Suppressor macrophage treated with lipopolysaccharide for 4 hours (primary cell): ENCODE measurements around the gene RBM38.
"Not testable (repeated sequence)": the region's sequence is repeated elsewhere in the genome, so short reads cannot be mapped to it uniquely, and the experiment has no call there.

ENCODE experiments used
- DNase-seq: peaks from one replicate; pipeline ENCODE4 v3.0.0-alpha.2; 2020

Gene RBM38

GRCh38 chr20:57421253-57422220, 30.3 kb downstream of the RBM38 start:
- DNase-seq, result no peak

- DNase-seq, result no peak
These were observed 31.1 kb downstream of the RBM38 start for GRCh38 chr20:57422254-57422653.

DNA sequence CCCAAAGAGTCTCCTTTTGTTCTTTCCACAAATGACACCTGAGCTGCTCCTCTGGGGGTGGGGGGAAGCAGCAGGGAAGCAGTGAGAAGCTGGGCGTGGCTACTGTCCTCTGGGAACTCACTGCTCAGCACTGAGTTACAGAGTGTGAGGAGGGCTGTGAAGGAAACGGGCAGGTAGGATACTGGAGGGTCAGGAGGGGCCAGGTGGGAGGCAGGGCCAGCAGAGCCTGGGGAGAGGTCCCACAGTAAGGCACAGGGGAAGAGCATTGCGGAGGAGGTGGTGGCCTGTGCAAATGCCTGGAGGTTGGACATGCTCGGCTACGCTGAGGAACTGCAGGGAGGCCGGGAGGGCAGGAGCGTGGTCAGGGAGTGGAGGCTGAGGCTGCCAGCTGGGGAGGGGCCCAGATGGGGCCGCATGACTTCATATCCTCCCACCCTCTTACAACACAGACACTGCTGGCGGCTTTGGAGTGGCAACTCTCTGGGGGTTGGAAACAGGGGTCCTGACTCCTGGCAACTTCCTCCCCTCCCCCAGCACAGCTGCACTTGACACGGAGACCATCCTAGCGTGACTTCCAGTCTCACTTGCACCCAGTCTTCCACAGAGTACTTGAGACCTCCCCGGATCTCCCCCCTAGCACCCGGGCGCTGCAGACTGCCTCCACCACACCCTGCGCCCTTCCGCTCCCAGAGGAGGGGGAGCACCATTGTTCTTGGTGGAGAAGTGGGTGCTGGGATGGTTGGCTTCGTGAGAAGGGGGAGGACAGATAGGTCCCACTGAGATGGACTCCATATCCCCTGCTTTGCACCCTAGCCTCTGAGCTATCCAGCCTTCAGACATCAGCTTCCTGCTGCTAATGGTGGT, 34.2 kb downstream of the RBM38 start:
- DNase-seq, result peak; percentile 48

- DNase-seq, result no peak
These were observed 35.1 kb downstream of the RBM38 start for GRCh38 chr20:57426271-57426689.

DNA sequence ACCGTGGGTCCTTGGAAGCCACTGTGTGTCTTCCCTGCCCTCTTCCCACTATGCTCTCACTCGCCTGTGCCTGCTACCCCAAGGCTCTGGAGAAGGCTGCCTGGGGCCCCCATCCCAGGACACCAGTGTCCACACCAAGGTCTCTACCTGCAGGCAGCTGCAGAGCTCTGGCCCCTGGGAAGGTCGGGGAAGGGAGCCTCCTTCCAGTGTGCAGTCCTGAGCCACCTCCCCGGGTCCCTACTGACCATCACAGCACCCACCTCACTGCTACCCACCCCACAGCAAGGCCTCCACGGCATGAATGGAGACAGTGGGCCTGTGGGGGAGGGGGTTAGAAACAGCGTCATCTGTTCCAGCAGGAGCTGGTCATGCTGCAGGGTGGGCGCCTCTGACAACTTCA, 35.6 kb downstream of the RBM38 start:
- no peak for DNase-seq

- no peak for DNase-seq
These were observed 37.3 kb downstream of the RBM38 start for GRCh38 chr20:57428324-57429158.

- DNase-seq, result no peak
These were observed 37.9 kb downstream of the RBM38 start for GRCh38 chr20:57429159-57429496.

DNA sequence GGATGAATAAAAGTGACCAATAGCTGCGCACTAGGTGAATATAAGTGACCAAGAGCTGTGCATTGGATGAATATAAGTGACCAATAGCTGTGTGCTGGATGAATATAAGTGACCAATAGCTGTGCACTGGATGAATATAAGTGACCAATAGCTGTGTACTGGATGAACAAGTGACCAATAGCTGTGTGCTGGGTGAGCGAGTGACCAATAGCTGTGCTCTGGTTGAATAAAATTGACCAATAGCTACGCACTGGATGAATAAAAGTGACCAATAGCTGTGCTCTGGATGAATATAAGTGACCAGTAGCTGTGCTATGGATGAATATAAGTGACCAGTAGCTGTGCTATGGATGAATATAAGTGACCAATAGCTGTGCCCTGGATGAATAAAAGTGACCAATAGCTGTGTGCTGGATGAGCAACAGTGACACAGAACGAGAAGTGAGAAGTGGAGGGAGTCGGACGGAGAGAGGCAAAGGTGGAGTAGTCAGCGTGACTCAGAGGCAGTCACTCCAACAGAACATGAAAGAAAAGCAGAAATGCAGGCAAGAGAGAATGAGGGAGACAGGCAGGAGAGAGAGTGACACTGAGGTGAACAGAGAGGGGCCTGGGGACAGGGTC, 38.5 kb downstream of the RBM38 start:
- DNase-seq, result peak; percentile 92

GRCh38 chr20:57430201-57430596, 39.0 kb downstream of the RBM38 start:
- DNase-seq, result not testable (repeated sequence)

GRCh38 chr20:57431539-57431835, 40.3 kb downstream of the RBM38 start:
- no peak for DNase-seq

GRCh38 chr20:57432480-57432861, 41.3 kb downstream of the RBM38 start:
- DNase-seq, result no peak

- peak; percentile 69 for DNase-seq
These were observed 41.8 kb downstream of the RBM38 start for GRCh38 chr20:57432862-57433491.

DNA sequence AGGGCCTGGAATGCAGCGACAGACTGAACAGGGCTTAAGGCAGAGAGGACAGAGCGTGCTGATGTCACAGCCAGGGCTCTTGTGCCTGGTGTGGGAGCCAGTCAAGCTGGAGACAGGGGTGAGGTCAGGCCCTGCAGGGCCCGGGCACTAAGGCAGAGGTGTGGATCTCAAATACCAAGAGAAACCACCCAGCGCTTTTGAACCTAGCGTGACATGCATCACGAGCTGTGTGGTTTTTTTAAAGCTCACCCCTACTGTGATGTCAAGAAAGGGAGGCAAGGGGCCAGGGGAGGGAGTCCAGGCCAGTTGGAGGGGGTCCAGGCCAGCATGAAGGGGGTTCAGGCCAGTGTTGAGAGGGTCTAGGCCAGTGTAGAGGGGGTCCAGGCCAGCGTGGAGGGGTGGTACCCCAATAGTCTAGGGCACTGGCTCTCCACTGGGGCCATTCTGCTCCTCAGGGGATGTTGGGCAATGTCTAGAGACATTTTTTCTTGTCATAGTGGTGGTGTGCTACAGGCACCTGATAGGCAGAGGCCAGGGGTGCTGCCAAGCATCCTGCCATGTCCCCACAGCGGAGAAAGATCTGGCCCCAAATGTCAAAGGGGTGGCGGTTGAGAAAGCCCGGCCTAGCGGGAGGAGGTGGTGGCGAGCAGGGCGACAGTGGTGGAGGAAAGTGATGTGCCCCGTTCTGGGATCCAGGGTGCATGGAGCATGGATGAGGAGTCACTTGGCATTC, 42.6 kb downstream of the RBM38 start:
- no peak for DNase-seq

GRCh38 chr20:57434390-57434700, 43.1 kb downstream of the RBM38 start:
- DNase-seq, result no peak

- no peak for DNase-seq
These were observed 43.9 kb downstream of the RBM38 start for GRCh38 chr20:57435105-57435497.

DNA sequence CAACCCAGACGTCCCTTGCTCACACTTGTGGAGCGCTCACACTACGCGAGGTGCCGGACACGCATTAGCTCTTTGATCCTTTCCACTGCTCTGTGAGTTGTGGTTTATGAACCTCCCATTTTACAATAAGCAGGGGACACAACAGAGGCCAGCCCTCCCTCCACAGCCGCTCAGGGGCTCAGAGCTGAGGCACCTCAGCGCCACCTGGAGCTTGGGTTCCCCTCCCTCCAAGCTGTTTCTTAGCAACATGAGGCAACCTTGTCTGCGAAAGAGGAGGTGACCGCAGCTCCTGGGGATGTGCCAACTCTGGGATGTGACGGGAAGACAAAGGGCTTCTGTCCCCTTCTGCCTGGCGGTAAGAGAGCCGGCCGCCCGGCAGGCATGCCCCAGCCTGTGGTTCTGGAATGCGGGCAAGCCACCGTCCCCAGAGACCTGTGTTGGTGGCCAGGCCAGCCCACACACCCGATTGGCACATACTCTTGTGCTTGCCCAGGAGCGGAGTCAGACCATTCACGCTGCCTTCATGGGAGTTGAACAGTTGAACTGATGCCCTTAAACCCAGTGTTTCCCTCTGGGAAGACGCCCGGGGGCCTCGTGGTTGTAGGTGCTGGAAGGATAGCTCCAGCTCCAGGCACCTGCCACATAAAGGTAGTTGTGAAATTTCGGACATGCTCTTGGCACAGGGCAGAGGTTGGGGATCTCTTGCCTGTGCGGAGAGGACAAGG, 44.5 kb downstream of the RBM38 start:
- peak; percentile 48 for DNase-seq

DNA sequence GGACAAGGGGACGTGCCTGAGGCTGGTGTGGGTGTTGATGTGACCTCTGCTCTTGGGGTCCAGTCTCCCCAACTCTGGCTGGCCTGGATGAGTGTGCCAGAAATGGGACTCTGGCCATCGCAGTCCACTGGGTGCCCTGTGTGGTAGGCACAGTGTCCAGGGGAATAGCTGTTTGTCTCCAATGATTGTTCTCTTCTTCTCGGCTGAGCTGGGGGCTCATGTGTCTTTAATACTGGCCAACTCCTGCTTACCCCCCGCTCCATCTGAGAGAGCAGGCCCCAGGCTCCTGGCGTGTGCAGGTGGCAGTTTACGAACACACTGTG, 45.0 kb downstream of the RBM38 start:
- no peak for DNase-seq

- no peak for DNase-seq
These were observed 46.1 kb downstream of the RBM38 start for GRCh38 chr20:57437267-57437666.

DNA sequence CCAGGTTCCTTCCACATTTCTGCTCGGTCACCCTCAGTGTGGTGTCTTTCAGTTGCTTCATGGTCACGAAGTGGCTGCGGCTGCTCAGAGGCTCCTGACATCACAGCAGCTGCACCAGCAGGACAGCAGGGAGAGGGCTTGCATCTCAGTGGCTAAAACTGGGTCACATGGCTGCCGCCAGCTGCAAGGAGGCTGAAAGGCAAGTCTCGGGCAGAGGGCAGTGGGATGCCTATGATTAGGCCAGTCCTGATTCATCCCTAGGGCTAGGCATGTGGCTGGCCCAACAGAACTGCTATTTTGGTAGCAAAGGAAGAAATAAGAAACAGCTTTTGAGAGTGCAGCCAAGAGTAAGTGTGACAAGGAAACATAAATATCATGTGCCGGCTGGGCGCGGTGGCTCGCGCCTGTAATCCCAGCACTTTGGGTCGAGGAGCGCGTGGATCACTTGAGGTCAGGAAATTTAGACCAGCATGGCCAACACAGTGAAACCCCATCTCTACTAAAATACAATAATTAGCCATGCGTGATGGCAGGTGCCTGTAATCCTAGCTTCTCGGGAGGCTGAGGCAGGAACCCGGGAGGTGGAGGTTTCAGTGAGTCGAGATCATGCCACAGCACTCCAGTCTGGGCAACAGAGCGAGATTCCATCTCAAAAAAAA, 46.6 kb downstream of the RBM38 start:
- no peak for DNase-seq

DNA sequence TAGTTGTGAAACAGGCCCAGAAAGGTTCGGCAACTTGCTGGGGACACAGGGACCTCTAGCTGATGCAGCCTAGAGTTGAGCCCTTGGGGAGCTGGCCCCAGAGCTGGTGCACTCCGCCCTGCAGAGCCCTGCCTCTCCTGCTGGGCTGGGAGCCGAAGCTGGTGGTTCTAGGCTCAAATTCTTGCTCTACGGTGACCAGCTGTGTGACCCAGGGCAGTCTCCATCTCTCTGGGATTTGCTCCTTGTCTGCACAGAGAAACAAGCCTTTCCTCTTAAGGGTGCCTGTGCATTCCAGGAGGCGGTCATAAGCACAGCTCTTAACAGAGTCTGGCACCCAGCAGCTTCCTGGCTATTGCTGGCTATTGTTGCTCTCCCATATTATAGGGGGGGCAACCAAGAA, 47.4 kb downstream of the RBM38 start:
- DNase-seq, result no peak

- no peak for DNase-seq
These were observed 48.2 kb downstream of the RBM38 start for GRCh38 chr20:57439432-57439831.
